DOHH2 (cell line): ENCODE measurements around the gene IRS2.

Source experiments
- H3F3A ChIP-seq: fragments of 200-600 bp; sonication (generic), shearing (Covaris generic); 2 replicates; pipeline ENCODE4 v1.6.0; 2016; ENCODE audit warnings: antibody characterized with exemption, mild to moderate bottlenecking; ENCODE audit not compliant: control insufficient read depth, insufficient read depth
- H3K27ac ChIP-seq: fragments of 200-600 bp; sonication (generic); 2 replicates; pipeline ENCODE4 v1.5.1; 2014; ENCODE audit warnings: low read depth, mild to moderate bottlenecking, low read length, moderate library complexity
- H3K27me3 ChIP-seq: fragments of 200-600 bp; sonication (generic); 2 replicates; pipeline ENCODE4 v1.6.1; 2014; ENCODE audit warnings: mild to moderate bottlenecking, low read length, mixed read lengths; ENCODE audit not compliant: control insufficient read depth
- H3K36me3 ChIP-seq: fragments of 200-600 bp; sonication (generic); 2 replicates; pipeline ENCODE4 v1.6.1; 2014; ENCODE audit warnings: mild to moderate bottlenecking, low read length, moderate library complexity, mixed read lengths; ENCODE audit not compliant: control insufficient read depth
- H3K4me1 ChIP-seq: fragments of 200-600 bp; sonication (generic); 2 replicates; pipeline ENCODE4 v1.6.1; 2014; ENCODE audit warnings: mild to moderate bottlenecking, low read length, mixed read lengths; ENCODE audit not compliant: control insufficient read depth
- H3K4me2 ChIP-seq: fragments of 200-600 bp; sonication (generic); 2 replicates; pipeline ENCODE4 v1.6.0; 2014; ENCODE audit warnings: mild to moderate bottlenecking, low read length, moderate library complexity
- H3K4me3 ChIP-seq: fragments of 200-600 bp; sonication (generic); 2 replicates; pipeline ENCODE4 v1.5.1; 2014; ENCODE audit warnings: mild to moderate bottlenecking, low read length, mixed read lengths
- H3K79me2 ChIP-seq: fragments of 200-600 bp; sonication (generic); 2 replicates; pipeline ENCODE4 v1.6.1; 2014; ENCODE audit warnings: mild to moderate bottlenecking, low read length, mixed read lengths; ENCODE audit not compliant: control insufficient read depth
- H3K9me2 ChIP-seq: fragments of 200-600 bp; sonication (generic); replicated peaks from 2 replicates; pipeline ENCODE4 v1.6.1; 2014; ENCODE audit warnings: mild to moderate bottlenecking, low read length, mixed read lengths; ENCODE audit not compliant: control insufficient read depth
- H3K9me3 ChIP-seq: fragments of 200-600 bp; sonication (generic); 2 replicates; pipeline ENCODE4 v1.6.1; 2014; ENCODE audit warnings: antibody characterized with exemption, low read length, mixed read lengths; ENCODE audit not compliant: control insufficient read depth, insufficient read depth
- H4K20me1 ChIP-seq: fragments of 200-600 bp; sonication (generic); 2 replicates; pipeline ENCODE4 v1.6.0; 2014; ENCODE audit warnings: low read depth, mild to moderate bottlenecking, antibody characterized with exemption, low read length, moderate library complexity; ENCODE audit not compliant: control insufficient read depth, insufficient read depth
- EZH2phosphoT487 ChIP-seq: fragments of 200-600 bp; sonication (generic); IDR thresholded peaks from 2 replicates; pipeline ENCODE4 v1.6.1; 2017; ENCODE audit warnings: borderline replicate concordance, mild to moderate bottlenecking, antibody characterized with exemption, low read length, moderate library complexity, mixed read lengths
- TF ChIP-seq, protein P1 (sequence below): fragments of 200-600 bp; sonication (generic); IDR thresholded peaks from one replicate; pipeline ENCODE4 v1.5.1; 2014; ENCODE audit warnings: antibody characterized with exemption, mild to moderate bottlenecking, low read depth, low read length; ENCODE audit not compliant: poor library complexity, severe bottlenecking

The IRS2 gene

DNA sequence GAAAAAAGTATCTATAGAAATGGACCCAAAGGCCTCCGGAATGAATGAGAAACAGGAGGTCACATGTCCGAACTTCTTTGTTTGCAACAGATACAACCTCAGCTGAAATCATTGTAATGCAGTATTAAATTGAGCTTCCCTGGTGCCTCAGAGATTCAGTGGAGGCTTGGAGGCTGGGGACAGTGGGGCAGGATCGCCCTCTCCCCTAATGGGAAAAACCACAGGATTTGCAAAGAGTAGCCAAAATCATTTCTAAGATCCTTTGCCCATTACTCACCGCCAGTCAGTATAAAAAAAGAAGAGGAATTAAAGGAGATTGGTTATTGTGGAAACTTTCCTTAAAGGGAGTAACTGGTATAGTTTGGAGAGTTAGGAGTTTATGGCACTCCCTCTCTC lies 30.4 kb upstream of the IRS2 start:
- no peaks in the 10 kb centered on the region for H3K9me3 ChIP-seq
- no peak overlapping the region for H3K4me2 ChIP-seq
- H3K27ac ChIP-seq: no peak overlapping the region

DNA sequence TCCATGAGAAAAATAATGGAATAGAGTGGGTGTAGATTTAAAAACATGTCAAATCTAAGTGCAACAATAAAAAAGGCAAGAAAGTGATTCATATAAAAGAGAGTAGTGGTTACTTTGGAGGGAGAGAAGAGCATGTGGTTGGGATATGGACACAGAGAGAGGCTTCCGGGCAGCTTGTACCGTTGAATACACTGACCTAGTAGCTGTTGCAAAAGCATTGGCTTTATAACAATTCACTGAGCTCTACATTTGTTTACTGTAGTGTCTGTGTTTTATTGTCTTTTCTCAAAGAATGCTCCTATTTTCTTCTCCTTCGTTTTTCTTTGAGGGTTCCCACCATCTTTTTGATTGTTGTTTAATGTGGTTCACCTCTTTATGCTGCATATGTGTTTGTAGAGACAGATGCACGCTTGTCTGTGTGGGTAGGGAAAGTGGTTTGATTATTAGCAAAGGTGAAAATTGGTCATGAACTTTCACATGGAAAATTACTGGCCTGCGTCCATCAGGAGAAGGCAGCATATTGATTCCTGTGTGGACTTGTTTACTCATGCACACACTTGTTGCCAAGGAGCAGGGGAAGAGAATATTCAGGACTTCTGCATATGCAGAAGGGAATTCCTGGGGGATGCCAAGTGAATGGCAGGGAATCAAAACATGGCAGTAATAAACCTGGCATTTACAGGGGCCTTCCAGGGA lies 29.9 kb upstream of the IRS2 start:
- H3K9me2 ChIP-seq: no peaks in the 10 kb centered on the region
- H3K9me3 ChIP-seq: no peaks in the 10 kb centered on the region
- H3K27ac ChIP-seq: no peak overlapping the region
- H3K36me3 ChIP-seq: no peaks in the 10 kb centered on the region
- H3K27me3 ChIP-seq: no peaks in the 10 kb centered on the region
- no peak overlapping the region for H3K4me2 ChIP-seq
- H3K79me2 ChIP-seq: no peaks in the 10 kb centered on the region
- no peaks in the 10 kb centered on the region for H3K4me1 ChIP-seq
- no peak for TF ChIP-seq EZH2phosphoT487
- TF ChIP-seq, protein P1, sequence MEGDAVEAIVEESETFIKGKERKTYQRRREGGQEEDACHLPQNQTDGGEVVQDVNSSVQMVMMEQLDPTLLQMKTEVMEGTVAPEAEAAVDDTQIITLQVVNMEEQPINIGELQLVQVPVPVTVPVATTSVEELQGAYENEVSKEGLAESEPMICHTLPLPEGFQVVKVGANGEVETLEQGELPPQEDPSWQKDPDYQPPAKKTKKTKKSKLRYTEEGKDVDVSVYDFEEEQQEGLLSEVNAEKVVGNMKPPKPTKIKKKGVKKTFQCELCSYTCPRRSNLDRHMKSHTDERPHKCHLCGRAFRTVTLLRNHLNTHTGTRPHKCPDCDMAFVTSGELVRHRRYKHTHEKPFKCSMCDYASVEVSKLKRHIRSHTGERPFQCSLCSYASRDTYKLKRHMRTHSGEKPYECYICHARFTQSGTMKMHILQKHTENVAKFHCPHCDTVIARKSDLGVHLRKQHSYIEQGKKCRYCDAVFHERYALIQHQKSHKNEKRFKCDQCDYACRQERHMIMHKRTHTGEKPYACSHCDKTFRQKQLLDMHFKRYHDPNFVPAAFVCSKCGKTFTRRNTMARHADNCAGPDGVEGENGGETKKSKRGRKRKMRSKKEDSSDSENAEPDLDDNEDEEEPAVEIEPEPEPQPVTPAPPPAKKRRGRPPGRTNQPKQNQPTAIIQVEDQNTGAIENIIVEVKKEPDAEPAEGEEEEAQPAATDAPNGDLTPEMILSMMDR: no peak
- no peak overlapping the region for H3K4me3 ChIP-seq
- H3F3A ChIP-seq: no peaks in the 10 kb centered on the region
- no peaks in the 10 kb centered on the region for H4K20me1 ChIP-seq

More for the DNA sequence above, 30.4 kb upstream of the IRS2 start:
- Histone ChIP-seq H3K36me3 (no peaks in the 10 kb centered on the region), H3F3A (no peaks in the 10 kb centered on the region), H3K79me2 (no peaks in the 10 kb centered on the region), H3K4me3 (no peak overlapping the region), H3K27me3 (no peaks in the 10 kb centered on the region), H3K4me1 (no peaks in the 10 kb centered on the region), H4K20me1 (no peaks in the 10 kb centered on the region), H3K9me2 (no peaks in the 10 kb centered on the region)
- TF ChIP-seq, protein P1: no peak
- TF ChIP-seq EZH2phosphoT487: no peak

DNA sequence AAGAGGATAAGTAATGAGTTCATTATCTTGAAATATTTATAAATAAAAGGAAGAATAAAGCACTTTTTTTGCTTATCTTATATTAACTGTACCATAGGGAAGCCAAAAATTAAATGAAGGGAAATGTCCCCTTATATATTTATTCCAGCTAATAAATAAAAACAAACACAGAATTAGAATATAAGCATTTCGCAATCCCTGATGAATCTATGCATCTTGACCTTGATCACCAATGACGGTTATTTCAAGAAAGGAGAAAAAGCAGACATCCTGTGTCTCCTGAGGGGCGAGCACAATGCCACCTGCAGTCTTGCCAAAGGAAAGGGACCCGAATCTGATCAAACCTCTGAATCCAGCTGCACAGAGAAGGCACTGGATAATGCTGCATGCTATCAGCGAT lies 29.3 kb upstream of the IRS2 start:
- no peaks in the 10 kb centered on the region for H3K4me1 ChIP-seq
- no peaks in the 10 kb centered on the region for H3F3A ChIP-seq
- H3K9me3 ChIP-seq: no peaks in the 10 kb centered on the region
- H4K20me1 ChIP-seq: no peaks in the 10 kb centered on the region
- H3K4me2 ChIP-seq: no peak overlapping the region
- TF ChIP-seq EZH2phosphoT487: no peak
- TF ChIP-seq, protein P1: no peak
- H3K36me3 ChIP-seq: no peaks in the 10 kb centered on the region
- no peak overlapping the region for H3K4me3 ChIP-seq
- no peaks in the 10 kb centered on the region for H3K9me2 ChIP-seq
- no peaks in the 10 kb centered on the region for H3K27me3 ChIP-seq
- no peaks in the 10 kb centered on the region for H3K79me2 ChIP-seq
- H3K27ac ChIP-seq: no peak overlapping the region
